UCSD-AML1 (cell line): ENCODE data around the gene MAP7D1.

Source experiments
- DNase-seq: peaks from one replicate; lab custom pipeline; 2025; ENCODE audit not compliant: unreplicated experiment; lab: John Stamatoyannopoulos, UW

Gene MAP7D1

GRCh38 chr1:36155408-36156328 lies at the start of gene MAP7D1:
TSS of gene MAP7D1 (plus strand) at chr1:36156160. CDS start at chr1:36156418, 258 bp downstream.
- DNase-seq: peak; percentile 82

GRCh38 chr1:36106269-36106668 lies 49.7 kb upstream of the MAP7D1 start:
- DNase-seq: no peak

- no peak for DNase-seq
Observed at GRCh38 chr1:36107394-36107793, 48.6 kb upstream of the MAP7D1 start.

DNA sequence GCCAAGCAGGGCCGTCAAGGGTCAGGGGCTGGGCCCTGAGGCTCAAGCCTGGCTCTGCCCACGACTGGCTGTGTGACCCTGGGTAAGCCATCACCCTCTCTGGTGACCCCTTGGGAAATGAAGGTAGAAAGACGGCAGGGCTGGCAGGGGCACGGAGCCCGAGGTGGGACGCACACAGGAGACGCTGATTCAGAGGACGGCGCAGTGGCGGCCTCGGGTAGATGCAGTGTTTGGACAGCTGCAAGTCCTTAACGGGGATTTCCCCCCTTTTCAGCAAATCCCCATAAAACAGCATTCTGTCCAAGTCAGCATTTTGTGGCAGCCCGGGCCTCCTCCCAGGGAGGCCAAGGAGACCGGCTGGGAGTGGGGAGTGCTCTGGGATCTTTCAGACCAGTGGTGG lies 47.6 kb upstream of the MAP7D1 start:
- no peak for DNase-seq

- peak; percentile 22 for DNase-seq
Observed at GRCh38 chr1:36109041-36109679, 46.8 kb upstream of the MAP7D1 start.

DNA sequence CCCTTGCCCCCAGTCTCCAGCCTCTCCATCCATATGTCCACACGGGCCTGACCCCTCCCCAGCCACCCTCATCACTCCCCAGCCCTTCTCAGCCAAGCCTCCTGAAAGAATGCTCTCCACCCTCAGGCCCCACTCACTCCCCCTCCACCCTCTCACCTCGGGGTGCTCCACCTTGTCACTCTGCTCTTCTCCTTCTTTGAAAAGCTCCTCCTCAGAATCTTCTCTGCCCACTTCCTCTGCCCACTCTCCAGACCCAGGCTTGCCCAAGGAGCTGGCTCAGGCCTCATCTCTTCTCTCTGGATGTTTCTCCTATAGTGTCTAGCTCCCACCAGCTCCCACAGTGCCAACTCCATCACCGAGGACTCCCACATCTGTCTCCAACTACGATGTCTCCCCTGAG lies 44.8 kb upstream of the MAP7D1 start:
- no peak for DNase-seq

- no peak for DNase-seq
Observed at GRCh38 chr1:36112823-36113222, 43.1 kb upstream of the MAP7D1 start.

- DNase-seq: no peak
Observed at GRCh38 chr1:36114371-36114770, 41.6 kb upstream of the MAP7D1 start.

- no peak for DNase-seq
Observed at GRCh38 chr1:36115200-36115669, 40.7 kb upstream of the MAP7D1 start.

DNA sequence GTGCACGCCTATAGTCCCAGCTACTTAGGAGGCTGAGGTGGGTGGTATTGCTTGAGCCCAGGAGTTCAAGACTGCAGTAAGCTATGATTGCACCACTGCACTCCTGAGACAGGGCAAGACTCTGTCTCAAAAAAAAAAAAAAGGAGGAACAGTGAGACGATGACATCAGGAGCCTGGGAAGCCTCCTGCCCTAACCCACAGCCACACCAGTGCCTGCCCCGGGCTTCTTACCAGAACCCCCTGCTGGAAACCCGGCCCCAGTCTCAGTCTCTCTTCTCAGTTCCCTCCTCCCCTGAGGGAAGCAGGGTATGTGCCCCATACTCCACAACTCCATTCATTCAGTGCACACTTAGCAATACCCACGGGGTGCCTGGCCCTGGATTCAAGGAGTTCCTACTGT lies 40.0 kb upstream of the MAP7D1 start:
- DNase-seq: no peak

- DNase-seq: no peak
Observed at GRCh38 chr1:36116901-36117300, 39.1 kb upstream of the MAP7D1 start.

DNA sequence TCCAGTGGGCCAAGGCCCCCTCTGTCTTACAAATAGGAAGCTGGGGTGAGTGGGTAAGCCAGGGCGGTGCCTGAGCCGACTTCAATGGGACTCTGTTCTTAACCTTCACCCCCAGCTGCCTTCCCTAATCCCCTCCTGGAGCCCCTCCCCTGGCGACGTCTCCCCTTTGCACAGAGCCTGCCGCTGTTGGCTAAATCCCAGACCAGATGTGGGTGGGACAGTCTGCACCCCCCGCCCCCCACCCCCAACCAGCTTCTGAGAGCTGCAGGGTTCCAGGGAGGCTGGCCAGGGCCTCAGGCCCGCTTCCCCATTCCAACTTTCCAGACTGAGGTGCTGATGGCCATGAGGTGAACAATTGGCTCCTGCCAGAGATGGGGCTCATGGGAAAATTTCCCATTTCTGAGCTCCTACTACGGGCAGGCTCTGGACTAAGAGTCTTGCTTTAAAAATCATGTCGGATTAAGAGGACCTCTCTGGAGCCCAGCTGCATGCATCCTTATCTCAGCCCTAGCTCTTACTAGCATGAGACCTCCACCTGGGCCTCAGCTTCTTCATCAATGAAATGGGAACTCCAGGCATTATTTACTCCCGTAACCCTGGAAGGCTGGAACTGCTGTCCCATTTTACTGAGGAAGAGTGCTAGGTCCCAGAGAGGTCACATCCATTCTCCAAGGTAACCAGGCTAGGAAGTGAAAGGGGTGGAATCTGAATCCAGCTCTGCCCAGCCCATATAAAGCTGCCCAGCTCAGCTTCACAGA lies 37.3 kb upstream of the MAP7D1 start:
- no peak for DNase-seq

- no peak for DNase-seq
Observed at GRCh38 chr1:36119456-36119855, 36.5 kb upstream of the MAP7D1 start.

- DNase-seq: no peak
Observed at GRCh38 chr1:36122062-36123030, 33.6 kb upstream of the MAP7D1 start.

- DNase-seq: no peak
Observed at GRCh38 chr1:36123356-36123755, 32.6 kb upstream of the MAP7D1 start.

GRCh38 chr1:36124404-36125128 lies 31.4 kb upstream of the MAP7D1 start:
- no peak for DNase-seq

DNA sequence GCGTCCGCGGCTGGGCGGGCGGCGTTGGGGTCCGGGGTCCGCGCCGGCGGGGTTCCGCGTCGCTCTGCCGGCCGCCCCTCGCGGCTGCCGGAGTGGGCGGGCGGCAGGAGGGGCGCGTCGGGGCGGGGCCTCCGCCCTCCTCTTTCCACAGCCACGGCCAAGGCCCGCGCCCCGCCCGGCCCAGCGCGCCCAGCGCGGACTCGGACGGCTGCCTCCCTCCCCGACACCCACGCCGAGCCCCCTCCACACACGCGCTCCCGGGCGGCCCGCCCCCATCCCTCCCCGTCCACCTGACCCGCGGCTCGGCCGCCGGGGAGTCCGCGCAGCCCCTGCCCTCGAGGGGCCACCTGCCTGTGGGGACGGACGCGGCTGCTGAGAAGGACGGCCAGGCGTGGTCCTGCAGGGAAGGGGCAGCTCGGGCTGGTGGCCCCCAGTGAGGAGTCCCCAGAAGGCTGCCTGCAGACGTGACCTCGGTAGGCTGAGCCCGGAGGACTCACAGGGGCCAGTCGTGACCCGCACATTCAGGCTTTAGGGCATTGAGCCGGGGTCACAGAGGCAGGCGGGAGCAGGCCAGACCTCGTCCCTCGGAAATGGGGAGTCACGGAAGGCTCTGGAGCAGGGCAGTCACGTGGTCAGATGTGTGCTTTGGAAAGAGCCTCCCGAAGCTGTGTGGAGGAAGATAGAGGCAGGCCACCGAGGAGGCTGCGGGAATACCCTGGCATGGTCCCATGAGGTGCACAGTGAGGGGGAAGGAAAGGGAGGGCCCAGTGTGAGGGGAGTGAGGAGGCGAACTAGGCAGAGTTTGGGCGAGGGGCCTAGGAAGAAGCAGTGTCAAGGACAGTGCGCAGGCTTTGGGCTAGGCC lies 30.6 kb upstream of the MAP7D1 start, which contains the start of gene COL8A2:
COL8A2 (minus strand) TSS at position 94 of the 863 bp plus-strand sequence. CDS start 24,980 bp downstream, outside the sequence.
- no peak for DNase-seq

DNA sequence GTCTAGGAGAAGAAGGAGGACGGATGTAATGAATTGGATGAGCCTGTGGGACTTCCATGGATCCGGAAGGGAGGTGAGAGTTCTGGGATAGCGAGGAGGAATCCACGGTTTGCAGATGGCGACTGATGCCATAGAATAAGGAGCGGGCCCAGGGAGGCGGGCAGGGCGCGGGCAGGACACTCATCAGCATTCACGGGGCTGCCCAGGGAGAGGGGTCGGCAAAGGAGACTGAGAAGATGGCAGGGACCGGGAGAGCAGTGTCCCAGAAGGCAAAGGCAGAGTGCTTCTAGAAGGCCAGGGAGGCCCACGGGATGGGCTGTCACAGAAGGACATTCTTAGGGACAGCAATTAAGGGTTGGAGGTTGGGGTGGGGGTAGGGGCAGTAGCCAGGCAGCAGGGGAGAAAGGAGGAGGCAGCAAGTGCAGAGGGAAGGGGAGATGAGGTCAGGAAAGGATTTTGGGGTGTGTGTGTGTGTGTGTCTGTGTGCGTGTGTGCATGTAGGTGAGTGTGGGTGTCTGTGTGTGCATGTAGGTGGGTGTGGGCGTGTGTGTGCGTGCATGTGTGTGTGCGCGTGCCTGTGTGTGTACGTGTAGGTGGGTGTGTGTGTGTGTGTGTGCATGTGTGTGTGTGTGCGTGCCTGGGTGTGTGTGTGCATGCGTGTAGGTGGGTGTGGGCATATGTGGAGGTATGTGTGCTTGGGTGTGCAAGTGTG lies 29.8 kb upstream of the MAP7D1 start:
- DNase-seq: no peak
